H1 (cell line): ENCODE results near the gene NKPD1. TPM values are rescaled to one million over a fixed set of nuclear protein-coding genes. Genes with fewer than 3 reads are reported as not detected.

Experiments
- CTCF ChIA-PET: fragments of 300-600 bp; sonication (Branson Sonifier 250); formaldehyde crosslinking; loops from one replicate; lab custom pipeline; 2021; ENCODE audit not compliant: partially characterized antibody; lab: Charles Lee
- POLR2A ChIA-PET: fragments of 300-600 bp; sonication (Branson Sonifier 250); formaldehyde crosslinking; loops from one replicate; lab custom pipeline; 2021; ENCODE audit warnings: inconsistent platforms; ENCODE audit not compliant: partially characterized antibody; lab: Charles Lee
- DNase-seq, 2 experiments: peaks; one replicate each; pipeline versions ENCODE4 v3.0.0 to v3.0.0-alpha.2; 2010 to 2022; ENCODE audit warnings: low spot score in 2 of 2, low read depth in 1 of 2, mixed read lengths in 1 of 2
- FAIRE-seq: peaks from 2 replicates; lab custom pipeline; 2011; peaks lifted over from hg19 to GRCh38; lab: Jason Lieb, UNC
- H2AFZ ChIP-seq: 2 replicates; pipeline ENCODE4 v1.8.1; 2012; ENCODE audit warnings: low read length, inconsistent platforms
- H2AK5ac ChIP-seq: 2 replicates; pipeline ENCODE4 v1.6.1; 2013; ENCODE audit warnings: low read depth, low read length
- H2BK120ac ChIP-seq: replicated peaks from 2 replicates; pipeline ENCODE3; 2013; ENCODE audit warnings: low read depth, low read length, inconsistent platforms
- H2BK12ac ChIP-seq: 2 replicates; pipeline ENCODE4 v1.6.1; 2013; ENCODE audit warnings: low read depth, low read length
- H2BK15ac ChIP-seq: 2 replicates; pipeline ENCODE4 v1.6.1; 2013; ENCODE audit warnings: low read length
- H2BK20ac ChIP-seq: 2 replicates; pipeline ENCODE4 v1.6.1; 2013; ENCODE audit warnings: low read length
- H2BK5ac ChIP-seq: 2 replicates; pipeline ENCODE4 v1.6.1; 2013; ENCODE audit warnings: low read depth, low read length
- H3K14ac ChIP-seq: 2 replicates; pipeline ENCODE4 v1.6.1; 2013; ENCODE audit warnings: inconsistent platforms; ENCODE audit not compliant: insufficient read length
- H3K18ac ChIP-seq: 2 replicates; pipeline ENCODE4 v1.6.1; 2013; ENCODE audit warnings: low read length; ENCODE audit errors: extremely low read depth
- H3K23ac ChIP-seq: 2 replicates; pipeline ENCODE4 v1.6.1; 2013; ENCODE audit warnings: inconsistent platforms; ENCODE audit not compliant: insufficient read length
- H3K23me2 ChIP-seq: 2 replicates; pipeline ENCODE4 v1.6.1; 2013; ENCODE audit warnings: low read depth, low read length
- H3K27ac ChIP-seq: 2 replicates; pipeline ENCODE4 v1.6.1; 2011; ENCODE audit warnings: low read depth, low read length, inconsistent platforms
- H3K27me3 ChIP-seq, 4 experiments: replicated peaks in 1 of 4; 1 replicate in 1 of 4; 2 replicates in 3 of 4; pipeline versions ENCODE4 v1.6.1 to v1.8.1; 2011 to 2013; ENCODE audit warnings: low read length in 3 of 4, mild to moderate bottlenecking in 3 of 4, inconsistent platforms in 2 of 4, mixed read lengths in 2 of 4, moderate library complexity in 1 of 4; ENCODE audit not compliant: control insufficient read depth in 3 of 4, insufficient read depth in 3 of 4; ENCODE audit errors: extremely low read depth in 1 of 4
- H3K36me3 ChIP-seq, 4 experiments: 2 replicates each; pipeline versions ENCODE4 v1.6.1 to v1.8.1; 2011 to 2013; ENCODE audit warnings: mild to moderate bottlenecking in 4 of 4, low read length in 3 of 4, moderate library complexity in 2 of 4, control low read depth in 1 of 4, inconsistent platforms in 1 of 4; ENCODE audit not compliant: insufficient read depth in 4 of 4, control insufficient read depth in 2 of 4
- H3K4ac ChIP-seq: replicated peaks from 2 replicates; pipeline ENCODE3; 2013; ENCODE audit warnings: low read length, low read depth, mixed read lengths, inconsistent platforms; ENCODE audit not compliant: insufficient read length
- H3K4me1 ChIP-seq, 4 experiments: replicated peaks in 1 of 4; 1 replicate in 1 of 4; 2 replicates in 3 of 4; pipeline versions ENCODE4 v1.6.1 to v1.8.1; 2011 to 2013; ENCODE audit warnings: low read length in 3 of 4, inconsistent platforms in 2 of 4, mixed read lengths in 1 of 4; ENCODE audit not compliant: insufficient read depth in 4 of 4, control insufficient read depth in 3 of 4
- H3K4me2 ChIP-seq, 2 experiments: 2 replicates each; pipeline versions ENCODE4 v1.6.1 to v1.8.1; 2011 to 2013; ENCODE audit warnings: low read depth in 2 of 2, low read length in 2 of 2, control low read depth in 1 of 2, inconsistent platforms in 1 of 2, mild to moderate bottlenecking in 1 of 2; ENCODE audit not compliant: insufficient read depth in 1 of 2
- H3K4me3 ChIP-seq, 4 experiments: fragments of 200-600, 300-600 bp in 1 of 4; sonication (generic), shearing (Covaris generic), sonication (Bioruptor Twin) in 1 of 4; 2 replicates each; pipeline versions ENCODE4 v1.5.1 to v1.8.1; 2011 to 2016; ENCODE audit warnings: low read length in 4 of 4, low read depth in 3 of 4, control low read depth in 2 of 4, inconsistent platforms in 2 of 4, mild to moderate bottlenecking in 2 of 4, mixed read lengths in 1 of 4, moderate library complexity in 1 of 4; ENCODE audit not compliant: insufficient read depth in 2 of 4; ENCODE audit errors: extremely low read depth in 1 of 4
- H3K56ac ChIP-seq: replicated peaks from 2 replicates; pipeline ENCODE3; 2013; ENCODE audit warnings: low read depth, mild to moderate bottlenecking, mixed read lengths, low read length, inconsistent platforms; ENCODE audit not compliant: insufficient read length
- H3K79me1 ChIP-seq: 2 replicates; pipeline ENCODE4 v1.6.1; 2013; ENCODE audit warnings: low read depth, low read length, control low read depth
- H3K79me2 ChIP-seq, 2 experiments: 2 replicates each; pipeline versions ENCODE4 v1.6.1 to v1.8.1; 2012 to 2013; ENCODE audit warnings: low read length in 2 of 2, mild to moderate bottlenecking in 2 of 2, inconsistent platforms in 1 of 2; ENCODE audit not compliant: insufficient read depth in 2 of 2, control insufficient read depth in 1 of 2
- H3K9ac ChIP-seq, 4 experiments: replicated peaks in 1 of 4; 1 replicate in 1 of 4; 2 replicates in 3 of 4; pipeline versions ENCODE4 v1.6.1 to v1.8.1; 2011 to 2013; ENCODE audit warnings: low read depth in 3 of 4, low read length in 3 of 4, control low read depth in 2 of 4, mild to moderate bottlenecking in 2 of 4, moderate library complexity in 2 of 4, inconsistent platforms in 1 of 4; ENCODE audit errors: extremely low read depth in 1 of 4
- H3K9me3 ChIP-seq, 2 experiments: 2 replicates each; pipeline versions ENCODE4 v1.6.1 to v1.8.1; 2012 to 2013; ENCODE audit warnings: mild to moderate bottlenecking in 2 of 2, moderate library complexity in 2 of 2, control low read depth in 1 of 2, inconsistent platforms in 1 of 2, low read depth in 1 of 2, low read length in 1 of 2, mixed read lengths in 1 of 2; ENCODE audit not compliant: insufficient read depth in 2 of 2
- H4K20me1 ChIP-seq, 2 experiments: replicated peaks in 1 of 2; 2 replicates each; pipeline versions ENCODE3 to v1.8.1; 2011 to 2013; ENCODE audit warnings: inconsistent platforms in 2 of 2, low read length in 2 of 2, mild to moderate bottlenecking in 1 of 2; ENCODE audit not compliant: insufficient read depth in 2 of 2, control insufficient read depth in 1 of 2
- H4K5ac ChIP-seq: 2 replicates; pipeline ENCODE4 v1.6.1; 2013; ENCODE audit warnings: low read length, low read depth, mixed read lengths, inconsistent platforms; ENCODE audit not compliant: insufficient read length
- H4K8ac ChIP-seq: 2 replicates; pipeline ENCODE4 v1.8.0; 2013; ENCODE audit warnings: mild to moderate bottlenecking, moderate library complexity, low read length, inconsistent platforms; ENCODE audit not compliant: insufficient read depth; ENCODE audit errors: extremely low read depth
- H4K91ac ChIP-seq: replicated peaks from 2 replicates; pipeline ENCODE3; 2013; ENCODE audit warnings: low read length, mixed read lengths, inconsistent platforms; ENCODE audit not compliant: insufficient read length
- CTCF ChIP-seq, 3 experiments: IDR thresholded peaks; 1 replicate in 2 of 3; 2 replicates in 1 of 3; pipeline versions ENCODE4 v1.5.1 to v1.6.1; 2011; ENCODE audit warnings: low read length in 3 of 3, mild to moderate bottlenecking in 3 of 3, inconsistent platforms in 2 of 3, low read depth in 1 of 3, moderate library complexity in 1 of 3; ENCODE audit not compliant: insufficient read depth in 1 of 3; ENCODE audit errors: control extremely low read depth in 1 of 3
- GABPA ChIP-seq: IDR thresholded peaks from 2 replicates; pipeline ENCODE4 v1.6.1; 2011; ENCODE audit warnings: mild to moderate bottlenecking, low read length, moderate library complexity, borderline replicate concordance; ENCODE audit not compliant: insufficient read depth
- MAX ChIP-seq: IDR thresholded peaks from 2 replicates; pipeline ENCODE4 v1.6.1; 2012; ENCODE audit warnings: inconsistent platforms
- RAD21 ChIP-seq, 2 experiments: IDR thresholded peaks in 1 of 2; conservative IDR thresholded peaks in 1 of 2; 2 replicates each; pipeline ENCODE4 v1.6.1; 2011; ENCODE audit warnings: low read depth in 2 of 2, low read length in 2 of 2, improper control_type of control experiment in 1 of 2, inconsistent platforms in 1 of 2, mild to moderate bottlenecking in 1 of 2, moderate library complexity in 1 of 2
- RBBP5 ChIP-seq: IDR thresholded peaks from 2 replicates; pipeline ENCODE4 v1.7.1; 2012; ENCODE audit warnings: low read depth, mild to moderate bottlenecking, inconsistent platforms, low read length, moderate library complexity, borderline replicate concordance
- SUZ12 ChIP-seq: fragments of 200-600 bp; sonication (generic); IDR thresholded peaks from 2 replicates; pipeline ENCODE4 v1.6.1; 2012; ENCODE audit warnings: mild to moderate bottlenecking, inconsistent platforms, low read length, moderate library complexity, mixed read lengths
- WGBS, 2 experiments: shearing (Covaris generic) in 1 of 2; methylation state at CpG; one replicate each; pipeline versions ENCODE4 v1.1.6 to v1.1.7; 2013 to 2015; ENCODE audit warnings: low lambda C conversion rate in 2 of 2, mixed read lengths in 2 of 2, inconsistent platforms in 1 of 2, low coverage in 1 of 2, missing lambda C conversion rate in 1 of 2; ENCODE audit not compliant: insufficient replicate concordance in 2 of 2, insufficient coverage in 1 of 2, insufficient read length in 1 of 2; ENCODE audit errors: extremely low coverage in 1 of 2, missing lambda C conversion rate in 1 of 2; 5-methylcytosine and 5-hydroxymethylcytosine counted together
- polyA plus RNA-seq, 7 experiments: library from polyadenylated mRNA; depleted of rRNA in 3 of 7; stranded (reverse) in 5 of 7; unstranded in 2 of 7; fragments of >200 nt in 5 of 7; fragments of 200-250 nt in 2 of 7; gene quantifications; 1 replicate in 5 of 7; 2 replicates in 1 of 7; 4 replicates in 1 of 7; pipeline versions ENCODE4 v1.2.1 to v1.2.3, GENCODE V29; 2011 to 2013; ENCODE audit warnings: missing spikeins in 2 of 7, mixed read lengths in 2 of 7
- total RNA-seq: library from RNA; stranded (reverse); fragmentation: NEBNext Ultra II Directional; extraction: Animal tissue kit (Norgen Biotek cat#: 25700); gene quantifications from 2 replicates; pipeline ENCODE4 v1.2.1, GENCODE V29; 2021

NKPD1 gene
- total and polyA plus RNA-seq, 2 of the 8 experiments (the other 6 are each of a cell fraction or from before 2014, with no cell fraction given): 0.30 to 0.39 TPM

- H3K27me3 ChIP-seq: peaks cover 0 to 10% (median 4%) of the 10 kb centered on the region in 4 experiments; a peak in 3 of 7 replicates
- no peaks in the 10 kb centered on the region for H3K9me3 ChIP-seq
- H3K79me1 ChIP-seq: no peaks in the 10 kb centered on the region
- no peak overlapping the region for H2BK5ac ChIP-seq
- POLR2A ChIA-PET: interaction anchor here (0.9 to 2.7 kb wide), 5 partner anchors 9 to 17 kb away, joined by 3 to 20 read pairs (median 4); partner anchors contain the start of genes BLOC1S3 and TRAPPC6A
- H4K91ac ChIP-seq: no peak overlapping the region
- H4K20me1 ChIP-seq: peaks cover 0 to 5% of the 10 kb centered on the region in 2 experiments
- DNase-seq: peak in 1 of 2 experiments; percentile 86
- H3K14ac ChIP-seq: no peak overlapping the region
- no peak for TF ChIP-seq RBBP5
- TF ChIP-seq GABPA: peak; percentile 56; the same call in 1 of the 2 replicates
- no peak for TF ChIP-seq SUZ12
- TF ChIP-seq CTCF (IDR thresholded peaks at IDR 0.05; ENCODE audit: control extremely low read depth in 1 of 3, insufficient read depth in 1 of 3, low read depth in 1 of 3, low read length in 3 of 3): peak; percentile 82 to 97 (median 91)
- peak; percentile 40; the same call in 1 of the 2 replicates for TF ChIP-seq MAX
- peak; percentile 64 to 71 for TF ChIP-seq RAD21 (IDR thresholded peaks at IDR 0.05 in 1 of 2, conservative IDR thresholded peaks at IDR 0.05 in 1 of 2; ENCODE audit: low read depth in 2 of 2, low read length in 2 of 2)
- TF ChIP-seq, all 59 proteins: peak for 4
- Histone ChIP-seq H4K8ac (peak overlapping the region; percentile 89), H3K18ac (no peak overlapping the region), H3K23ac (no peak overlapping the region), H2BK15ac (no peak overlapping the region), H3K9ac (no peak overlapping the region), H3K27ac (no peak overlapping the region), H3K56ac (no peak overlapping the region), H3K4me2 (peak overlapping the region in 1 of 2 experiments; percentile 36; a peak in 1 of 4 replicates), H3K4ac (no peak overlapping the region), H2BK20ac (no peak overlapping the region), H2BK120ac (no peak overlapping the region), H4K5ac (no peak overlapping the region), H3K36me3 (no peaks in the 10 kb centered on the region), H2AK5ac (no peak overlapping the region), H2AFZ (no peak overlapping the region), H3K23me2 (no peaks in the 10 kb centered on the region), H2BK12ac (no peak overlapping the region), H3K79me2 (no peaks in the 10 kb centered on the region), H3K4me3 (no peak overlapping the region), H3K4me1 (peaks cover 0 to 16% (median 8%) of the 10 kb centered on the region in 4 experiments; a peak in 5 of 7 replicates)
- CTCF ChIA-PET: interaction anchor here (0.8 to 4.0 kb wide), 13 partner anchors 8 to 171 kb away, joined by 3 to 32 read pairs (median 5); partner anchors contain the start of genes BLOC1S3 and TRAPPC6A
- 52% methylated on average over 30 of the region's 32 CpGs; no CpG with 5 or more reads in 1 of the 2 experiments for WGBS, 2 experiments
- no peak for FAIRE-seq
Measured at GRCh38 chr19:45161738-45162607, 1.2 kb upstream of the NKPD1 start.
